Smooth muscle cell of bladder (primary cell): ENCODE measurements around the gene WIF1. TPM values are rescaled to one million over a fixed set of nuclear protein-coding genes. Genes with fewer than 3 reads are reported as not detected.

Experiments used
- total RNA-seq: library from RNA; depleted of rRNA; stranded (reverse); fragments of >200 nt; gene quantifications from 2 replicates; pipeline ENCODE4 v1.2.3, GENCODE V29; 2014

The WIF1 gene
- not detected in 2 replicates for total RNA-seq

GRCh38 chr12:65121049-65121955 is at the start of gene WIF1:
Gene WIF1 (minus strand): TSS chr12:65121305. CDS start chr12:65121191, 114 bp downstream.

GRCh38 chr12:65169320-65170208 is 48.5 kb upstream of the WIF1 start, which contains the start of gene LEMD3:
Gene LEMD3 (plus strand): TSS chr12:65169583. CDS start chr12:65169597, 14 bp downstream.

Other genes starting within 250 kb of the WIF1 start
- 18.2 and 21.0 TPM in 2 replicates for gene LEMD3, start 48.3 kb upstream of the WIF1 start, total RNA-seq
- 29.0 and 43.9 TPM in 2 replicates for gene MSRB3, start 157.4 kb upstream of the WIF1 start, total RNA-seq